HS-5 (cell line): ENCODE data around the gene MYLIP.
A peak's percentile ranks its signal among the peaks of the same experiment; 100 is the strongest.

Experiments used
- DNase-seq: peaks from one replicate; pipeline ENCODE4 v3.0.0-alpha.2; 2012; ENCODE audit warnings: low read depth

Gene MYLIP

GRCh38 chr6:16108419-16108818 lies 20.5 kb upstream of the MYLIP start:
- DNase-seq = no peak

- DNase-seq = no peak
Observed at GRCh38 chr6:16108921-16109658, 19.8 kb upstream of the MYLIP start.

DNA sequence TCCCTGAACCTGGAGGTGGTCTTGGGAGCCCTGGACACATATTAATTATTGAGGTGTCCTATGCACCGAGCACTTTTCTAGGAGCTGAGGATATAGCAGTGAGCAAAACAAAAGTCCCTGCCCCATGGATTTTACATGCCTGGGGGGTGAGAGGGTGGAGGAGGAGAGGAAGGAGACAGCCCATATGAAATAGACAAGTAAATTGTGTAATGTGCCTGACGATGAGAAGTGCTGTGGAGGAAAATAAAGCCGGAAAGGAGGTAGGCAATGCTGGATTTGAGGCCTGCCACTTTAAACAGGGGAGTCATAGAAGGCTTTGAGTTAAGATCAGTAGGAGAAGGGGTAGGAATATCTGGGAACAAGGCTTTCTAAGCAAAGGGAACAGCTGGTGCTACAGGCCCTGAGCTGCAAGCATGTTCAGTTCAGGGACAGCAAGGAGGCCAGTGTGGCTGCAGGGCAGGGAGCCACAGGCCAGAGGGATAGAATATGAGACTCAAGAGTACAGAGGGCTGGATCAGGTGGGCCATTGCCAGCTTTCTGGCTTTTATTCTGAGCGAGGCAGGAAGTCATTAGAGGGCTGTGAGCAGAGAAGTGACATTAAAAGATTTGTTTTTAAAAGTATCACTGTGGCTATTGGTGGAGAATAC lies 19.1 kb upstream of the MYLIP start:
- no peak for DNase-seq

DNA sequence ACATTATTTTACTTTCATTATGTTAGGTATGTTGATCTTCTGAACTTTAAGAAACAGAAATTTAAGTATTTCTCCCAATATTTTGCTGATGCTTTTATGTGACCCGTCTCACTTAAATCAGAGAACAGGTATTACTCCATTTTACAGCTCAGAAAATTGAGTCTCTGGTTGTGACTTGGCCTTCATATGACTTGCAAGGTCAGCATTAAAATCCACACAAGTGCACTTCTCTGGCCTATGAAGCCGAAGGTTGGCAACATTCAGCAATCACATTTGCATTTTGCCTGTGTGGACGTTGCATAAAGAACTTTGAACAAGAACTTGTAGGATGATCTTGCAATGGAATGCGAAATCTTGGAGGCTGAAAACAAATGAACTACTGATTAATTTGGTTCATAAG lies 10.1 kb upstream of the MYLIP start:
- DNase-seq = no peak

DNA sequence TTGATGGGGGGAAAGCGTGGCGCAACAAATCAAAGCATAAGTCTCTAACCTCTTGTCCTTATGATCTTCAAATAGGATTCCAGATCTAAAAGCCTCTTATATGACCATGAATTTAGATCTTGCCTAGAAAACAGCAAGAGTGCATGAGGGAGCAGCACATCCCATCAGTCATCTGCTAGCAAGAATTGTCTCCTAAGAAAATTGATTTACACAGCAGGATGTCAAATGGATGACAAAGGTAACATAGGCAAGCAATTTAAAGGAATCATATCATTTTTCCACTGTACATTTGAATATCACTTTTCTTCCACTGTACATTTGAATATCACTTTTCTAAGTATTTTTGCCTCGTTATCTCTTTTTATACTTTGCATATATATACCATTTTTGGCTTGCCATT lies 7.5 kb upstream of the MYLIP start:
- DNase-seq = no peak

DNA sequence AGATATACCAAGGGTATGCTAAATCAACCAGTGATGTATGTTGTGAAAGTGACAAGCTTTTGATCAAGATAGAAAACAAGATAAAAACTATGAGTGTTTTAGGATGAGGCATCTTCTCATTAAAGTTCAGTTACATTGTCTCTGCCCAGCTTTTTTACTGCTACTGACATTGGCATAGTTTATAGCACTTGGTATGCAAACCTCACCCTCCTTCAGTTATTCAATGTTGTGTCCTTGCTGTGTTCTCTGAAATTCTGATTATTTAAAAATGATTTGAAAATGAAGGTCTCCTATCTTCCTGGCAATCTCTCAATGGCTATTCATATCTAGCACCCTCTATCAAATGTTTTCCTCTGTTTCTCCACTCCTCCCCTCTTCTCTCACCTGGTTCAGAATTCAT lies 6.7 kb upstream of the MYLIP start:
- DNase-seq = no peak

- no peak for DNase-seq
Observed at GRCh38 chr6:16124198-16125180, 4.4 kb upstream of the MYLIP start.

- DNase-seq = no peak
Observed at GRCh38 chr6:16126056-16126455, 2.8 kb upstream of the MYLIP start.

DNA sequence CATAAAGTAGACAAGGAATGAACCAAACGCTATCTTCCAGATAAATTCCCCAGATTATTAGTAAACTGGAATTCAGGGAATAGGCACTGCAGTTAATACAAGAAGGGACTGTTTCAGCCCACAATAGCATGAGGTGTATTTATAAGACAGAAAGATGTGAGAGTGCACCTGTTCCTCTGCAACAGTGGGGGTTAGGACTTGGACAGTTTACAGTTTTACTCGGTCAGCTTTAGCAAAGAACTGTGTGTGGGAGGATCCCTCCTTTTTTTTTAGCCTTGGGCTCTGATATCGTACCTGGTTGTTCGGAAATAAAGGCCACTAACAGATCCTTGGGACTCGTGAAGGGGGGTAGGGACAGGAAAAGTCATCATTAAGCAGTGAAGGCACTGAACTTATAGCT lies 2.0 kb upstream of the MYLIP start:
- no peak for DNase-seq

DNA sequence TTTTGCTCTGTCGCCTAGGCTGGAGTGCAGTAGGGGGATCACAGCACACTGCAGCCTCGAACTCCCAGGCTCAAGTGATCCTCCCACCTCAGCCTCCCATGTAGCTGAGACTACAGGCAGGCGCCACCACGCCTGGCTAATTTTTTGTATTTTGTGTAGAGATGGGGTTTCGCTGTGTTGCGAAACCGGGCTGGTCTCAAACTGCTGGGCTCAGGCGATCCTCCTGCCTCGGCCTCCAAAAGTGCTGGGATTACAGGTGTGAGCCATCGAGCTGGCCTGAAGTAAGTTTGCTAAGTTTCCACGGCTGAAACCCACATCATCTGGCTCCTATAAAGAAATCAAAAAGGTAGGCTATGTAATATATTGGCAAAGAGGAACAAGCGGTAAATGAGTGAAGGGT lies 1.4 kb upstream of the MYLIP start:
- DNase-seq = no peak

DNA sequence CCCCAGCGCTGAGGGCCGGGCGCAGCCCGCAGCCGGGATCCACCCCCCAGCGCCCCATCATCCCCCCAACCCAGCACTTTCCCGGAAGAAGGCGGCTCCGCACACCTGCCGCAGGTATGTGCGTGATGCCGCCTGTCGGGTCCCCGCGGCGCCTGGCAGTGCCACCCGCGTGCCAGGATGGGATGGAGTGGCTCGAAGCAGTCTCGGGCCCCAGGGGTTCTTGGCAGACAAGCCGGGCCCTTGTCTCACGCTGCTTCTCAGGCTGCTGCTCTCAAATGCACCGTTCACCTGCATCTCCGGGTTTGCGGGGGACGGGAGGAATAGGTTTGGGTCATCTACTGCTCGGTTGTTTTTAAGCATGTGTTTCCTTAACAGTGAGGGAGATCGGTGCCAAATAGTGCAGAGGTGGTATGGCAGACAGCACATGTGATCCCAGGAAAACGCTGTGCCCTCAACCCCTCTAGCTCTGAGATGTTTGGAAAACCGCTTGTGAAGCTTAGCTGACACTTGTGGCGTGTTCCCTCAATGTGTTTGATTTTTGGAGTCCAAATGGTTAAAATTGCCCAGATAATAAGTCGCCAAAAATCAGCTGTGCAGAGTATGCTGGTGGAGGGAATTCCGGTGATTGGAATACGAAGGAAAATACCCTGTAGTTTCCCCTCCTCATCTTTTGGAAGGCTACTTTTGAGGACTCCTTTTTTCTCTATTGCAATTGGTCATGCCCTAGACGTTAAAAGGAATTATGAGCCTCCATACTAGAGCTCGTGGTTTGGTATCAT lies 926 bp downstream of the MYLIP start:
- no peak for DNase-seq

- DNase-seq = no peak
Observed at GRCh38 chr6:16130437-16130891, 1.6 kb downstream of the MYLIP start.

- DNase-seq = peak; percentile 46
Observed at GRCh38 chr6:16130932-16131387, 2.1 kb downstream of the MYLIP start.

DNA sequence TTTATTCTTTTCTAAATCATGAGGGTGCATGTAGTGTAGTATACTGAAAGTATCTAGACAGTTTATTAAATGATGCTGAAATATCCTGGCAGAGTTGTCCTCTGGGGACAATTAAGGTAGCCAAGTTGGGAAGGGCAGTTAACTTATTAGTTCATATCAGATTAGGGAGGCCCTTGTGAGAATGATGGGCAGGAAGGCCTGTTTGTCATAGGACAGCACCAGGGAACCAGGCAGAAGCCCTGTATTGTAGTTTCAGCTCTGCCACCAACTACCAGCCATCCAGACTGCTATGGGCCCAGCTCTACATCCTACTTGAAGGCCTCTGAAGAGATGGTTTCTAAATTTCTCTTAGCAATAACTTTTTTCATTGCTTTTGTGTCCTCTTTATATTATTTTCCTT lies 4.0 kb downstream of the MYLIP start:
- DNase-seq = no peak

GRCh38 chr6:16134430-16134829 lies 5.5 kb downstream of the MYLIP start:
- DNase-seq = no peak

DNA sequence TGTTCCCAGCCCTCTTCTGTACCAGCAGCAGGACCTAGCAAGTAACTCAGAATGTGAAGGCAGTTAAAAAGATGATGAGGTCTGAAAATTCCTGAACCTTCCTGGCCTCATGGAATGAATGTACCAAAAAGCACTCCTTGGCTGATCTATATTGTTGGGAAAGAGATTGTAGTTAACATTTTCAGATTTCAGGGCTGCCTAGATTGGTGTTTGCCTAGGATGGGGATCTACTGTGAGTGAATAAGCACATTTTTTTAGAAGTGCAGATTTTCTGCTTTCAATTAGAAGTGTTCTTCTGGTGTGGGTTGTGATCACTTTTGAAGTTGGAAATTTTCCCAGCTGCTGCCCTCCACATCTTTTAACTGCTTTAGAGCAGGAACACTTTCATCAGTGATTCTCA lies 6.2 kb downstream of the MYLIP start:
- no peak for DNase-seq

DNA sequence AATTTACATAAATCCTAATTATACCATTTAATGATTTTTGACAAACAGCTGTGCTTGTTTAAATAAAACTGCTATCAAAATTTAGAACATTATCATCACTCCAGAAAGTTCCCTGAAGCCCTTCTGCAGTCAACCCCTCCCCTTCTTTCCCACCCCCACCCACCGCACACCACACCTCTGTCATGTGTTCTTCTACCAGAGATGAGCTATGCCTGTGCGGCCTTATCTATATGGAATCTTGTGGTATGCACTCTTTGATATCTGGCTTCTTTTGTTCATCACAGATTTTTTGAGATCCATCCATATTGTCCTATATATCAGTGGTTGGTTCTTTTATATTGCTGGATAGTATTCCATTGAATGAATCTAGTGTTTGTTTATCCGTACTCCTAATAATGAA lies 7.2 kb downstream of the MYLIP start:
- no peak for DNase-seq

DNA sequence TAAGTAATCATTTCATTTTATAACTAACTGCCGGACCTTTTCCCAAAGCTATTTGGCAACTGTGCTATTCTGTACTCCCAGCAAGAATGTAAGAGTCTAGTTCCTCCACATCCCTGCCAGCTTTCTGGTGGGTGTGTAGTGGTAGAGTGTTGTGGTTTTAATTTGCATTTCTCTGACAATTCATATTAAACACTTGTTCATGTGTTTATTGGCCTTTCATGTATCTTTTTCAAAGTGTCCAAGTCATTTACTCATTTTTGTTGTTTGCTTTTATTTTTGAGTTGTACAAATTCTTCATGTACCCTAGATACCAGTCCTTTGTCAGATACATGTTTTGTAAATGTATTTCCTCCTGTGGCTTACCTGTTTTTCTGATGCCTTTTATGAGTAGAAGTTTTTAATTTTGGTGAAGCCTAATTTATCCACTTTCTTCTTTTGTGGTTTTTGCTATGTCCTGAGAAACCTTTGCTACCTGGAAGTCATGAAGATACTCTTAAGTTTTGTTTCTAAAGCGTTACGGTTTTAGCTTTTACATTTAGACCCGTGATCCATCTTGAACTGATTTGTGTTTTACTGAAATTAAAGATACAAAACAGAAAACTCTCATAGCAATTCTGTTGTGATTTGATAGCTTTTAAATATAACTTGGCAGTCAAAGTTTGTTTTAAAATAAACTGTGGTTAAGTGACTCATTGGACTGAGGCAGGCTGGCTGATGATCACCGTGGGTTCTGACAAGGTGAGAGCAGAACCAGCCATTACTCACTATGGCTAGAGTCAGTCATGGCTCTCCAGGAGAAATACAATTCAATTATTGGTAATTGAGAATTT lies 8.0 kb downstream of the MYLIP start:
- peak; percentile 51 for DNase-seq

GRCh38 chr6:16137451-16137801 lies 8.5 kb downstream of the MYLIP start:
- no peak for DNase-seq

GRCh38 chr6:16139556-16139955 lies 10.7 kb downstream of the MYLIP start:
- no peak for DNase-seq

GRCh38 chr6:16140607-16141006 lies 11.7 kb downstream of the MYLIP start:
- no peak for DNase-seq
